ENCODE measurements around the gene IGF1R.

IGF1R gene

GRCh38 chr15:98744506-98744905 is 96.2 kb downstream of the IGF1R start:
- in situ Hi-C loops (cut with HindIII; ENCODE audit: low sequenced_read_pairs), result no loop called here
- H3K4me3 ChIP-seq (ENCODE audit: low read depth, low read length), result no peak overlapping the region
- TF ChIP-seq CTCF (IDR thresholded peaks at IDR 0.05; ENCODE audit: low read depth, low read length), result no peak
- DNase-seq (ENCODE audit: low read depth, low spot score), result no peak

GRCh38 chr15:98745179-98745578 is 96.8 kb downstream of the IGF1R start:
- H3K4me3 ChIP-seq (ENCODE audit: low read depth, low read length), result no peak overlapping the region
- in situ Hi-C loops (cut with HindIII; ENCODE audit: low sequenced_read_pairs), result no loop called here
- DNase-seq (ENCODE audit: low read depth, low spot score), result no peak
- no peak for TF ChIP-seq CTCF (IDR thresholded peaks at IDR 0.05; ENCODE audit: low read depth, low read length)

GRCh38 chr15:98745650-98746374 is 97.5 kb downstream of the IGF1R start:
- no peak for TF ChIP-seq CTCF (IDR thresholded peaks at IDR 0.05; ENCODE audit: low read depth, low read length)
- DNase-seq (ENCODE audit: low read depth, low spot score), result peak; percentile 36
- no peak overlapping the region for H3K4me3 ChIP-seq (ENCODE audit: low read depth, low read length)
- in situ Hi-C loops (cut with HindIII; ENCODE audit: low sequenced_read_pairs), result no loop called here

- TF ChIP-seq CTCF (IDR thresholded peaks at IDR 0.05; ENCODE audit: low read depth, low read length), result no peak
- DNase-seq (ENCODE audit: low read depth, low spot score), result no peak
- H3K4me3 ChIP-seq (ENCODE audit: low read depth, low read length), result no peak overlapping the region
Observed at GRCh38 chr15:98746375-98747155, 98.2 kb downstream of the IGF1R start.

GRCh38 chr15:98751767-98752166 is 103.4 kb downstream of the IGF1R start:
- DNase-seq (ENCODE audit: low read depth, low spot score), result no peak
- H3K4me3 ChIP-seq (ENCODE audit: low read depth, low read length), result no peak overlapping the region
- in situ Hi-C loops (cut with HindIII; ENCODE audit: low sequenced_read_pairs), result no loop called here
- TF ChIP-seq CTCF (IDR thresholded peaks at IDR 0.05; ENCODE audit: low read depth, low read length), result no peak

More at GRCh38 chr15:98746375-98747155, 98.2 kb downstream of the IGF1R start:
- in situ Hi-C loops (cut with HindIII; ENCODE audit: low sequenced_read_pairs), result no loop called here

- in situ Hi-C loops (cut with HindIII; ENCODE audit: low sequenced_read_pairs), result no loop called here
- TF ChIP-seq CTCF (IDR thresholded peaks at IDR 0.05; ENCODE audit: low read depth, low read length), result no peak
Observed at GRCh38 chr15:98753726-98754656, 105.7 kb downstream of the IGF1R start.

More at GRCh38 chr15:98753726-98754656, 105.7 kb downstream of the IGF1R start:
- DNase-seq (ENCODE audit: low read depth, low spot score), result peak; percentile 48
- peak overlapping the region; percentile 27 for H3K4me3 ChIP-seq (ENCODE audit: low read depth, low read length)
